ENCODE results near the gene LRRC8C. TPM values are rescaled to one million over a fixed set of nuclear protein-coding genes. Genes with fewer than 3 reads are reported as not detected.

Gene LRRC8C
- total RNA-seq, 2 experiments from 2014 or later, result 28.4 to 30.2 TPM

DNA sequence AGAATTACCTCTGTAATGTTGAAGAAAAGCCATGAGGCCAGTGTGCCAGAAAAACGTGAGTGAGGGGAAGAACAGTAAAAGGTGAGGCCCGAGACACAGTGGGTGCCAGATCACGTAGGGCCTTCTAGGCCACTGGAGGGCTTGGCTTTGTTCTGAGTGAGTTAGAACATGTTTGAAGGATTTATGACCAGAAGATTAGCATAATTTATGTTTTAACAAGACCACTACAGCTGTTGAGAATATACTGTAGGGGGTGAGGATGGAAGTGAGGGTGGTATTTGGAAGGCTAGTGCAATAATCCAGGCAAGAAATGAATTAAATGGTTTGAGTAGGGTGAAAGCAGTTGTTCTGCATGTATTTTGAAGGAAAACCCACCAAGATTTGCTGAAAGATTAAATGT lies 56.3 kb downstream of the LRRC8C start:
- no peak overlapping the region for H3K4me3 Mint-ChIP-seq
- ChIA-PET POLR2A (interaction anchor here (0.6 kb wide), 1 partner anchor 64 kb away, joined by 4 read pairs; no protein-coding TSS in a partner anchor), CTCF (no interaction called here)
- H3K27ac Mint-ChIP-seq, result peak overlapping the region; percentile 79
- H3K4me3 ChIP-seq (ENCODE audit: low read length), result no peak overlapping the region
- peaks cover 59% of the 10 kb centered on the region for H3K36me3 ChIP-seq (ENCODE audit: insufficient read depth, low read length)
- H3K9me3 Mint-ChIP-seq, result no peaks in the 10 kb centered on the region
- peaks cover 86% of the 10 kb centered on the region for H3K4me1 Mint-ChIP-seq (ENCODE audit: low read depth)
- H3K27me3 ChIP-seq (ENCODE audit: control insufficient read depth in 1 of 2, insufficient read depth in 2 of 2, low read length in 2 of 2), result no peaks in the 10 kb centered on the region
- no peak for TF ChIP-seq CTCF (IDR thresholded peaks at IDR 0.05)
- DNase-seq (no peak), ATAC-seq (ENCODE audit: poor library complexity) (no peak)
- peaks cover 80% of the 10 kb centered on the region for H3K36me3 Mint-ChIP-seq (ENCODE audit: low read depth)
- intact Hi-C loops (cut with DNase I, micrococcal nuclease), result no loop called here
- H3K4me1 ChIP-seq (ENCODE audit: insufficient read depth, low read length), result peaks cover 13% of the 10 kb centered on the region
- no peaks in the 10 kb centered on the region for H3K9me3 ChIP-seq (ENCODE audit: control insufficient read depth in 1 of 2, insufficient read depth in 1 of 2, low read length in 2 of 2)
- no peaks in the 10 kb centered on the region for H3K27me3 Mint-ChIP-seq
- H3K27ac ChIP-seq (ENCODE audit: low read depth in 1 of 2, low read length in 2 of 2), result no peak overlapping the region

- Mint-ChIP-seq H3K36me3 (ENCODE audit: low read depth) (peaks cover 70% of the 10 kb centered on the region), H3K27me3 (no peaks in the 10 kb centered on the region), H3K27ac (peak overlapping the region; percentile 79), H3K9me3 (no peaks in the 10 kb centered on the region), H3K4me1 (ENCODE audit: low read depth) (peaks cover 84% of the 10 kb centered on the region), H3K4me3 (no peak overlapping the region)
- H3K9me3 ChIP-seq (ENCODE audit: control insufficient read depth in 1 of 2, insufficient read depth in 1 of 2, low read length in 2 of 2), result no peaks in the 10 kb centered on the region
- no peak overlapping the region for H3K27ac ChIP-seq (ENCODE audit: low read depth in 1 of 2, low read length in 2 of 2)
- H3K4me1 ChIP-seq (ENCODE audit: insufficient read depth, low read length), result peaks cover 21% of the 10 kb centered on the region
- intact Hi-C loops (cut with DNase I, micrococcal nuclease), result loop anchor here in 1 of 2 experiments (10.0 kb wide), 1 partner anchor 56 kb away; the partner anchor contains the start of gene LRRC8C
- no peak overlapping the region for H3K4me3 ChIP-seq (ENCODE audit: low read length)
- CTCF ChIA-PET, result no interaction called here
- POLR2A ChIA-PET, result no interaction called here
- TF ChIP-seq CTCF (IDR thresholded peaks at IDR 0.05), result no peak
- DNase-seq, result no peak
- H3K27me3 ChIP-seq (ENCODE audit: control insufficient read depth in 1 of 2, insufficient read depth in 2 of 2, low read length in 2 of 2), result no peaks in the 10 kb centered on the region
- peaks cover 55% of the 10 kb centered on the region for H3K36me3 ChIP-seq (ENCODE audit: insufficient read depth, low read length)
- no peak for ATAC-seq (ENCODE audit: poor library complexity)
Observed at GRCh38 chr1:89690595-89690994, 57.7 kb downstream of the LRRC8C start.

DNA sequence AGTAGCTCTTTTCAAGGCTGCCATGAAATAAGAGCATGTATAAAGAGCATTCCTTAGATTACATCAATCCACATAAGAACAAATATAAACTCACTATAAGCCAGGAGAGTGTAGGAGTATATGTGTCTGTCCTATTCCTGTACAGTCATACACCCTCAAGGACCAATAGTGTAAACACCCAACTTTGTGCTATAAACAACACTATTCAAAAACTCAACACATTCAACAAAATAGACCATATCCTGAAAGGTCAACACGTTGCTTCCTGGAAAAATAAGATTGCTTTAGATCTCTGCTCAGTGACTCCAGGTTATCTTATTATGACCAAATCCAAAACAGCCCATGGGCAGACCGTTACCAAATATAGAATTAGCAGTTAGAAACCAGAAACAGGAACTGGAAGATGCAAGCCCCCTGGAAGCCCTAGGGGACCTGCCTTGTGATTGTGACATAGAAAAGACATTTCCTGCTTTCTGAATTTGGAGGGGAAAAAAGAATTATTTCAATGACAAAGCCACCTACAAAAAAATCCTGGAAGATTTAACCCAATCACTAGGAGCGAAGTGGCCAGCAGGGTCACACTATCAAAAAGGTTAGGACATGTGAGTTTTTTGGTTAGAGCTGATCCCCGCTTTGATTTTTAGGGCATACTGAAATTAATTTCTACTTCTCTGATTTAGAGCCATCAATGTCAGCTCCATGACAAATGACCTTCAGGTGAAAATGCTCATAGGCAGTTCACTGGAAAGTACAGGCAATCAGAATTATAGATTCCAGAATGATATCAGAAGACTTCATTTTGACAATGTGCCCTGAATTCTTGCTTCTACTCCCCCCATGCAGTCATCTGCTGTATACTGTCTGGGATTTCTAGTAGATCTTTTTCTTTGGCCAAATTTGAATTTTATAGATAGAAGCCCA lies 59.9 kb downstream of the LRRC8C start:
- H3K36me3 ChIP-seq (ENCODE audit: insufficient read depth, low read length), result peaks cover 40% of the 10 kb centered on the region
- no peak for TF ChIP-seq CTCF (IDR thresholded peaks at IDR 0.05)
- no peaks in the 10 kb centered on the region for H3K27me3 Mint-ChIP-seq
- ATAC-seq (ENCODE audit: poor library complexity), result no peak
- H3K9me3 ChIP-seq (ENCODE audit: control insufficient read depth in 1 of 2, insufficient read depth in 1 of 2, low read length in 2 of 2), result no peaks in the 10 kb centered on the region
- peaks cover 86% of the 10 kb centered on the region for H3K4me1 Mint-ChIP-seq (ENCODE audit: low read depth)
- no peaks in the 10 kb centered on the region for H3K9me3 Mint-ChIP-seq
- H3K27ac ChIP-seq (ENCODE audit: low read depth in 1 of 2, low read length in 2 of 2), result peak overlapping the region; percentile 7 to 31
- intact Hi-C loops (cut with DNase I, micrococcal nuclease), result loop anchor here in 1 of 2 experiments (10.0 kb wide), 1 partner anchor 58 kb away; the partner anchor contains the start of gene LRRC8C
- peak overlapping the region; percentile 79 for H3K27ac Mint-ChIP-seq
- ChIA-PET POLR2A (interaction anchor here (0.6 to 1.5 kb wide), 3 partner anchors 23 to 70 kb away, joined by 3 to 6 read pairs (median 3); no protein-coding TSS in a partner anchor), CTCF (interaction anchor here (1.0 to 4.9 kb wide), 4 partner anchors 14 to 70 kb away, joined by 3 to 27 read pairs (median 3); no protein-coding TSS in a partner anchor)
- peaks cover 62% of the 10 kb centered on the region for H3K36me3 Mint-ChIP-seq (ENCODE audit: low read depth)
- peak in 1 of 14 experiments; percentile 17 for DNase-seq
- no peaks in the 10 kb centered on the region for H3K27me3 ChIP-seq (ENCODE audit: control insufficient read depth in 1 of 2, insufficient read depth in 2 of 2, low read length in 2 of 2)
- H3K4me1 ChIP-seq (ENCODE audit: insufficient read depth, low read length), result peaks cover 30% of the 10 kb centered on the region
- H3K4me3 Mint-ChIP-seq, result peak overlapping the region; percentile 22
- no peak overlapping the region for H3K4me3 ChIP-seq (ENCODE audit: low read length)

Measured in CD4-positive, alpha-beta T cell (primary cell).